Left hindlimb (tissue), 1 donor: ENCODE data around the gene EVI2B.
"Not testable (repeated sequence)": the region's sequence is repeated elsewhere in the genome, so short reads cannot be mapped to it uniquely, and the experiment has no call there.

ENCODE experiments used
- DNase-seq: peaks from one replicate; pipeline ENCODE4 v3.0.0-alpha.2; 2018

Gene EVI2B

DNA sequence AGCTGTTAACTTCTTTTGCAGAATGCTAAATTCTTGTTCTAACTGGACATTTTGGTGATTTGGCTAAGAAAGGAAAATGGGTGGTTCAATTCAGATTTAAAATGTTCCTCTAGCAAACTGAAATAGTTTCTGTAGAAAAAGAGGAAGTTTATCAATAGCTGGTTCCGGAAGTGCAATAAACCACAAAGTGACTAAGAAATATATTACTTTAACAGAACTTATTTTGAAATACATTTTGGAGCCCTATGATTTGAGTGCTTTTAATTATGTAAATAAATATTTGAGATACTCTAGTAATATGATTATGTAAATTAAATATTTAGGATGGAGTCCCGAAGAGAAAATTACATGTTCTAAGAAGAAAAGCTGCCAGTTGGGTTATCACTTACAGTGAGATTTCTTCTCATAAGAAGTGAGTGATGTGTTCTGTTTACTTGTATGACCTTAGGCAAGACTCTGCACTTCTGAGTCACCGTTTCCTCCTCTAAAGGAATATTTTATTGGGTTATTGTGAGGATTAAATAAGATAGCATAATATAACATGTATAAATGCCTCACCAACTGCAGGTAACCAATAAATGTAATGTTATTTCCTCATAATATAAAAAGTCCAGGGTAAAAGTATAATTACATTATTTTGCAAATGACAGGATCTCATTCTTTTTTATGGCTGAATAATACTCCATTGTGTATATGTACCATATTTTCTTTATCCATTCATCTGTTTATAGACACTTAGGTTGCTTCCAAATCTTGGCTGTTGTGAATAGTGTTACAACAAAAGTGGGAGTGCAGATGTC, at the start of gene EVI2B:
Gene EVI2B (minus strand): TSS at position 73 of the 800 bp plus-strand sequence. CDS start 8,445 bp downstream, outside the sequence.
- DNase-seq, result no peak

DNA sequence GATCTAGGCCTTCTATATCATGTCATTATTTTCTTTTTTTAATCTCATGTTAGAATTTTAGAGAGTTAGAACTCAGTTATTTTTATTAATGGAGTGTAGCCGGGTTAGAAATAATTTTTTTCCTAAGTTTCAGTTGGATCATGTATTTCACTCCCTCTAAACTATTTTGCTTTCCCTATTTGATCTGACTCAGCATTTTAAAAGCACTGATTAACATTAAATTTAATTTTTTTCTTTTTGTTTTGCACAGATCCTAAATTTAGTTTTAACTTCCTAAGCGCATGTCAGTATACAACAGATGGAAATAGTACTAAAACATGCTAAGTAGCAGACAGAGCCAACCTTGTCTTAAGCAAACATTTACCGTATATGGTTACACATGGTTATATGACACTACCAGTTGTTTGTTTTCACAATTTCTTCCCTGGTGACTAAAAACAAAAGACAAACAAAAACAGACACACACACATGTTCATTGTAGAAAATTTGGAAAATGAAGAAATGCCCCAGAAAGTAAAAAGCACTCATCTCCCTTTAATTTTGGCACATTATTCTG, 44.1 kb upstream of the EVI2B start:
- no peak for DNase-seq

- no peak for DNase-seq
Measured at GRCh38 chr17:31357091-31357490, 43.2 kb upstream of the EVI2B start.

DNA sequence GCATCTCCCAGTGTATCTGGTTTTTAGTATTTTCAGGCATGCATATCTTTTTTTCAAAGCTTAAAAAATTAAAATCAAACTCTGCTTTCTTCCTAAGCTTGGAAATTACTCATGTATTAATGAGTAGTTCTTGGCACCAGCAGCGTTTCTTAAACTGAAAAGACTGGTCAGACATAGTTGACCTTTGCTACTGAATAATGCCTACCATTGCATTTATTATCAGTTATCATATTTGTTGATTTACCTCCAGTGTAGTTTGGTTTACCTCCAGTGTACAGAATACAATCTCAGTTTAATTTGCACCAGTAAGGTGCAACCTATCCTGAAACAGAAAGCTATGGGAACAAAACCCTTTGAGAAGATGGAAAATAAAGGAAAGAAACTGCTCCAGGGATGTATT, 42.1 kb upstream of the EVI2B start:
- DNase-seq, result no peak

GRCh38 chr17:31349454-31349853, 35.6 kb upstream of the EVI2B start:
- no peak for DNase-seq

- DNase-seq, result not testable (repeated sequence)
Measured at GRCh38 chr17:31345191-31345747, 31.4 kb upstream of the EVI2B start.

DNA sequence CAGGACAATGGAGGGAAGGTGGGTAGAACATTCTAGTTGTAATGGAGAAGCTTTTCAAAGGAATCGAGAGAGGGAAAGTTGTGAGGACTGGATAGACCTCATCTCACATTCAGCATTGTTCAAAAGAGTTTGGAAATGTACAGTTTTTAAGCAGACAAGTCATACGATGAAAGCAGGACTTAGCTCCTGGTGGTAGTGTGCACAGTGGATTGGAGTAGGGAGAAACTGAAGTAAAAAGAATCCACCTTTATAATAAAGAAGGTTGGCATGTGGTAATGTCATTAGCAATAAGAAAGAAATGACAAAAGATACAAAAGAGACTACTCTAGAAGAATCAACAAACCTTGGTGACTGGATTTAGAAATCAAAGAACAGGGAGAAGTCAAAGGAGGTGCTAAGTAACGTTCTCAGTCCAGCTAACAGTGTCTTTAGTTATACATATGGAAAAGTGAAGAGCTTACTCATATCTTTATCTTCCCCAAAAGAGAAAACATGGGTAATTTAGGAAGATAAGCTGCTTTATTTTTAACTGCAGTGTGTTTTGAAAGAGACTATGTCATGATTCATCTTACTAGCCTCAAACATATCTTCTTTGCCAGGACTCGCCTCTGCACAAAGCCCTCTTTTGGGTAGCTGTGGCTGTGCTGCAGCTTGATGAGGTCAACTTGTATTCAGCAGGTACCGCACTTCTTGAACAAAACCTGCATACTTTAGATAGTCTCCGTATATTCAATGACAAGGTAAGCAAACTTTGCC, 26.2 kb upstream of the EVI2B start:
- no peak for DNase-seq

- DNase-seq, result no peak
Measured at GRCh38 chr17:31329221-31329620, 15.4 kb upstream of the EVI2B start.

DNA sequence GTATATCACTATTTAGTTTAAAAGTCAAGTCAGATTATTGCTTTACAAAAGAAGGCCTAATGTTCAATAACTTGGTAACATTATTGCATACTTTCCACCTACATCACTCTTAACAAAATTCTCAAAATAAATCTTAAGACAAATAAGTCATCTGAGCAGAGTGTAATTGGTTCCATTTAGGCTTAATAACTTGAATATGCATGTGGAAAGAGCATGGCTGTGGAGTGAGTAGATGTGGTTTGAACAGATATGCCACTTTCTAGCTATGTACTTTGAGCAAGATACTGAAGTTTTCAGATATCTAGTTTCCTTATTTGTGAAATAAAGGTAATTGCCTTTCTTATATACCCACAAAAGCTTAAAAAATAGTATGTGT, 14.3 kb upstream of the EVI2B start:
- no peak for DNase-seq

DNA sequence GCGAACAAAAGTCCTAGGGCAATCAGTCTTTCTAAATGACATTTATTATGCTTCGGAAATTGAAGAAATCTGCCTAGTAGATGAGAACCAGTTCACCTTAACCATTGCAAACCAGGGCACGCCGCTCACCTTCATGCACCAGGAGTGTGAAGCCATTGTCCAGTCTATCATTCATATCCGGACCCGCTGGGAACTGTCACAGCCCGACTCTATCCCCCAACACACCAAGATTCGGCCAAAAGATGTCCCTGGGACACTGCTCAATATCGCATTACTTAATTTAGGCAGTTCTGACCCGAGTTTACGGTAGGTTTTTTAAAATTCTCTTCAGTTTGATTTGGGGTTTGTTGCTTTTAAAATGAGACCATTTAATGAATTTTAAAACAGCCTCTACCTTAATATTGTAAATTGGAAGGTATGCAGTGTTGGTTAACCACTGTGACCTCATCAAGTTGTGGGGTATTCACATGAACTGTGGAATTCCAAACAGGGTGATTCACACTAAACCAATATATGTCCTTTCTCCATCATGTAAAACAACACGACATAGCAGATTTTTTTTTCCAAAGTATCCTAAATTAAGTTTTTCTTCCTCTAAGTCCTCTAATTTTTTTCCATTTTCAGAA, 13.8 kb upstream of the EVI2B start:
- no peak for DNase-seq

DNA sequence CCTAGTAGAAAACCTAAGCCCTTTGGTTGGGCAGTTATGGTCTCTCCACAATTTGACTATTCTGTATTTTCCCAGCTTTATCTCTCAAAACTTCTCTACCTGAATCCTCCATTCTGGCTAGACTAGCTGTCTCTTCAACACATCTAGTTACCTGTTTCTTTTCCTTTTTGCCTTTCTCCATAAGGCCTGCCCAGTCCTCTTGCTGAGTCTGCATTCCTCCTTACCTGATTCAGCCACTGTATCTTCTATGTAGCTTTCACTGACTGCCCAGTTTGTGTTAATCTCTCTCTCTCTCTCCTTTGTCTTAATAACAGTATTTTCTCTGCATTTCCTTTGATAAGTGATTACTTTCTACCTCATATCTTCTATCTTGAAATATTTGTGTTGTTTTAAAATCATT, 9.7 kb upstream of the EVI2B start:
- no peak for DNase-seq

DNA sequence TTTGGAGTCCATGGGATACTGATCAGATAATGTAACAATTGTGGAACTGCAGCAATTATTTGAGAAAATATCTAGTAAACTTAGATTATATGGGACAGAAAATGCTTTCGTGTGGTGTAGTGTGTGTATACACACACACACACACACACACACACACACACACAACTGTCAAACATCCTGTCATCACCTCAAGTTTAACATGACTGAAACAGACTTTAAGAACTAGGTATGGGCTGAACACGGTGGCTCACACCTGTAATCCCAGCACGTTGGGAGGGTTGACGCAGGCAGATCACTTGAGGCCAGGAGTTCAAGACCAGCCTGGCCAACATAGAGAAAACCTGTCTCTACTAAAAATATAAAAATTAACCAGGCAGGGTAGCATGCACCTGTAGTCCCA, 8.1 kb upstream of the EVI2B start:
- no peak for DNase-seq

GRCh38 chr17:31321481-31321880, 7.6 kb upstream of the EVI2B start, which contains the start of gene EVI2A:
Gene EVI2A (minus strand): TSS chr17:31321622. CDS start chr17:31319013, 2,609 bp downstream.
- DNase-seq, result no peak

GRCh38 chr17:31320791-31321190, 6.9 kb upstream of the EVI2B start:
- no peak for DNase-seq

GRCh38 chr17:31320241-31320640, 6.4 kb upstream of the EVI2B start:
- DNase-seq, result no peak

- DNase-seq, result no peak
Measured at GRCh38 chr17:31318851-31319661, 5.2 kb upstream of the EVI2B start.

- no peak for DNase-seq
Measured at GRCh38 chr17:31318298-31318801, 4.5 kb upstream of the EVI2B start.

GRCh38 chr17:31314782-31315100, 887 bp upstream of the EVI2B start:
- no peak for DNase-seq

DNA sequence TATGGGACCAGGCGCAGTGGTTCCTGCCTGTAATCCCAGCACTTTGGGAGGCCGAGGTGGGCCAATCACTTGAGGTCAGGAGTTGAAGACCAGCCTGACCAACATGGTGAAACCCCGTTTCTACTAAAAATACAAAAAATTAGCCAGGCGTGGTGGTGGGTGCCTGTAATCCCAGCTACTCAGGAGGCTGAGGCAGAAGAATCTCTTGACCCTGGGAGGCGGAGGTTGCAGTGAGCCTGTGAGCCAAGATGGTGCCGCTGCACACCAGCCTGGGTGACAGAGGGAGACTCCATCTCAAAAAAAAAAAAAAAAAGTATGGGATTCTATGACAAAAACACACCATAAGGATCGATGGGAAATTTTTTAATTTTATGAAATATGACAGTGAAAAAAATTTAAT, 1.6 kb downstream of the EVI2B start:
- not testable (repeated sequence) for DNase-seq

DNA sequence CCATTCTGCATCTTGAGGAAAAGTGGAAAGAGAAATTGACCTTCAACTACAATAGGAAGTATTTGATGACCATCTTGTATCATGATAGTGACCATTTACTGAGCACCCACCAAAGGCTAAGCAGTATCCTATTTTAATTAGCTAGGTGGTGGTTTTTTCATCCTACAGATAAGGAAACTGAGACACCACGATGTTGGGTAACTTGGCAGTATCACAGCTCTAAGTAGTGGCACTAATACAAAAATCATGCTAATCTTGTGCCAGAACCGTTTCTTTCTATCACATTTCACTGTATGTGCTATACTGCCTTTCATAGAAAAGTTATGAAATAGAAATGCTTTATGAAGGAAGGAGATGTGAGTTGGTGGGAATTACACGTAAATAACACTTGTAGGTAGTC, 2.3 kb downstream of the EVI2B start:
- DNase-seq, result no peak

DNA sequence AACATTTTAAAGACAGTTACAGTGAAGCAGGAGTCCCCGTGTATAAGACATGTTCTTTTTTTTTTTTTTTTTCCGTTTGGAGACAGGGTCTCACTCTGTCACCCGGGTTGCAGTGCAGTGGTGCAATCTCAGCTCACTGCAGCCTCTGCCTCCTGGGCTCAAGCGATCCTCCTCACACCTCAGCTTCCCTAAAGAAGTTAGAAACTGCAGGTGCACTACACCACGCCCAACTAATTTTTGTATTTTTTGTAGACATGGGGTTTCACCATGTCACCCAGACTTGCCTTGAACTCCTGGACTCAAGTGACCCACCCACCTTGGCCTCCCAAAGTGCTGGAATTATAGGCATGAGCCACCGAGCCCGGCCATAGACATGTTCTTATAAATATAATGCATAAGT, 3.0 kb downstream of the EVI2B start:
- DNase-seq, result no peak

DNA sequence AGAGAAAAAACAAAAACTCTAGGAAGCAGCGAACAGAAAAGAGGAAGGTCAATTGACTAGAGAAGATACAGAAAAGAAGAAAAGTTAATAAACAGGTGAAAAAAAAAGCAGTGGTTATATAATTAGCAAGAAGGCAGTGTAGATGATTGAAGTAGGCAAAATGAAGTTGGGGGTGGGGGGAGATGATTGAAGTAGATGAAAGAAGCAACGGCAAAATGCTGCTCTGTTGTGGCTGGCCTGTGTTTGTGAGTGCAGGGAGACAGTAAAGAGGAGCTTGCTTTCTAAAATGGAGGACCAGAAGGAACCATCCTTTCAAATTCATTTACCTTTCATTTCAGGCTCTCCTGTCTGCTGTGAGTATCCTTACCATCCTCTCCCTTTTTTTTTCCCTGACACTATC, 3.6 kb downstream of the EVI2B start:
- DNase-seq, result no peak
